Vagina (tissue), 2 donors: ENCODE data around the gene ZNF331.

Experiments used
- CTCF ChIP-seq, 3 experiments: fragments of 450-650 bp in 2 of 3; fragments of 200-600 bp in 1 of 3; sonication (generic) in 1 of 3; IDR thresholded peaks; one replicate each; pipeline ENCODE4 v1.5.1; 2017 to 2019; ENCODE audit warnings: antibody characterized with exemption in 3 of 3, mild to moderate bottlenecking in 2 of 3, moderate library complexity in 2 of 3
- POLR2A ChIP-seq, 2 donors: fragments of 450-650 bp; IDR thresholded peaks; one replicate each; pipeline ENCODE4 v1.6.1; 2017; ENCODE audit warnings: antibody characterized with exemption in 2 of 2, mild to moderate bottlenecking in 2 of 2, moderate library complexity in 2 of 2

GRCh38 chr19:53577968-53578367 is 40.0 kb downstream of the ZNF331 start:
- TF ChIP-seq CTCF (IDR thresholded peaks at IDR 0.05) (no peak), POLR2A (IDR thresholded peaks at IDR 0.05) (no peak)
